Measurements from ENCODE around the gene B4GALT3.

B4GALT3 gene

DNA sequence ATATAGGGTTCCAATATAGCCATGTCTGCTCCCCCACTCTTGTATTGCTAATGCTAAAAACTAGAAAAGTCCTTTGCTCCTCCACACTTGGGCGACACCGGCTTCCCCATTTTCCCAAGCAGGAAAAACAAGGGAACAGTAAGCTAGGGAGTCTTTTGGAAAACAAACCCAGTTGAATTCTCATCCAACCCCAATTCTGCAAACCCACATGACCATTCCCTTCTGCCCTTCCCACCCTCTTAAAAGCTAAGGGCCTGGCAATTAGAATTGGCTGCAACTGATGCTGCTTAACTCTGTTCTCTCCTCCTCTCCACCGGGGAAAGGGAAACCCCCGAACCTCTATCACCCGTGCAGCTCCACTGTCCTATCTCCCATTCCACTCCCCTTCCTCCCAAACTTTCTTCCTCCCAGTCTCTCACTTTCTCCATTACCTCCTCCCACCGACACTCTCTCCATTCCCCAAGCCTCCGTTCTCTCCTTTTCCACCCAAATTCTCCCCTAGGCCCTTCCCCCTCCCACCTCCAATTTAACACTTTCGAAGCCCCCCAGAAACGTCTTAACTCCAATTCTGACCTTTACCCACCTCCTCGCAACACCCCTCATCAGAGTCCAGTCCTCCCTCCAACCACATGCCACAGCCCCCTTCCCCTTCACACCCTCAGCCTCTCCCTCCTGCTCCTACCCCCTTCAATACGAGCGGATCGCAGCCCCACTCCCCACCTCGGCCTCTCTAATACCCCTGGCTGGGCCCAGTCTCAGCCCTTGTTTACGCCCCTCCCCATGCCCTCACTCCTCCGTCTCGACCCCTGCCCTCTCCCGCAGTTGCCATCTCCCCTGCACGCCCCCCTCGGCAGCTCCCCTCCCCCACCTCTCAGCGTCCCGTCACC, 45.5 kb downstream of the B4GALT3 start:
- DNase-seq: peak; percentile 64

DNA sequence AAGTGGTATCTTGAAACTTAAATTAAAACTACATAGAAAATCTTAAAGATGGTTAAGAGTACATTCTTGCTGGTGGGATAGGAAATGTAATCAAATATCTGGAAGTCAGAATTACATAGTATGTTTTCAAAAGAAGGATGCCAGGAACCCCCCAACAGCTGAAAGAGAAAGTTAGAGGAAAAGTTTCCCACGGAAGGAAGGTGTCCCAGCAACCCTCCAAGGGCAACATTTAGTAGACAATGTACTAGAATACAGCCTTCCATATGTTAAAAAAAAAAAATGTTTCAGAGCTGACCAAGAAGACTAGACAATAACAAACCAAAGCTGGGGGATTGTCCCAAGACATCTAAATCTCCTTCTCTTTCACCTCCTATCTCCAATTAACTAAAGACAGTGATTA, 47.0 kb downstream of the B4GALT3 start:
- no peak for DNase-seq

GRCh38 chr1:161128591-161129420, 48.5 kb downstream of the B4GALT3 start:
- no peak for DNase-seq

DNA sequence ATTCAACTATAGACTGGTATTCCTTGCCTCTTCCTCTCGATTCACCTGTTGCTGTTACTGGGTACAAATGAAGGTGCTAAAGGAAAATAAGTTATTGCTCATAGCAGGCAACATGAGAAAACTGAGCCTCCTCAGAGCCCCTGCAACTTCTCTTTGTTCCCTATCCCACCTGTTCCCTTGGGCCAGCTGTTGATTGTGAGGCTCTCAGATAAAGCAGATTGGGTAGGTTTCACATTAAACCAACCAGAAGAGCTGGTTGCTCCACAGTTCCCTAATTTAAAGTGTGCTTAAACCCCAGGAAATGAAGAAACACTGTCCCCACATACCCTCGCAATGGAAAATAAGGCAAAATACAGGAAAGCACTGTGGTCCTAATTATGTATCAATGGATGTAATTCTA, 49.7 kb downstream of the B4GALT3 start:
- DNase-seq: no peak

GRCh38 chr1:161122967-161123366, 54.3 kb downstream of the B4GALT3 start:
- no peak for DNase-seq

- no peak for DNase-seq
Measured at GRCh38 chr1:161121834-161122233, 55.5 kb downstream of the B4GALT3 start.
